C4-2B (cell line): ENCODE results near the gene TTC32.

Experiments
- CTCF ChIP-seq: fragments of 450-650 bp; conservative IDR thresholded peaks from 2 replicates; pipeline ENCODE4 v1.5.1; 2017; ENCODE audit warnings: mild to moderate bottlenecking
- ZFX ChIP-seq: fragments of 450-650 bp; IDR thresholded peaks from 2 replicates; pipeline ENCODE4 v1.6.1; 2017

- no peak for TF ChIP-seq CTCF
- no peak for TF ChIP-seq ZFX
Observed at GRCh38 chr2:19898592-19899329, 3.0 kb downstream of the TTC32 start.
